BLaER1 (cell line): ENCODE data around the gene SHROOM3.

Source experiments
- H3K27ac ChIP-seq: shearing (Covaris generic); formaldehyde crosslinking; 2 replicates; pipeline ENCODE4 v1.8.1; 2022
- H3K27me3 ChIP-seq: shearing (Covaris generic); formaldehyde crosslinking; 2 replicates; pipeline ENCODE4 v1.8.1; 2022
- H3K36me3 ChIP-seq: shearing (Covaris generic); formaldehyde crosslinking; 2 replicates; pipeline ENCODE4 v1.8.1; 2022
- H3K4me1 ChIP-seq: shearing (Covaris generic); formaldehyde crosslinking; 2 replicates; pipeline ENCODE4 v1.8.1; 2022
- H3K4me2 ChIP-seq: shearing (Covaris generic); formaldehyde crosslinking; 2 replicates; pipeline ENCODE4 v1.8.1; 2022
- H3K4me3 ChIP-seq: shearing (Covaris generic); formaldehyde crosslinking; 2 replicates; pipeline ENCODE4 v1.8.1; 2022
- H3K9ac ChIP-seq: shearing (Covaris generic); formaldehyde crosslinking; 2 replicates; pipeline ENCODE4 v1.8.1; 2022
- H3K9me3 ChIP-seq: shearing (Covaris generic); formaldehyde crosslinking; 2 replicates; pipeline ENCODE4 v1.8.1; 2022
- H4K20me1 ChIP-seq: shearing (Covaris generic); formaldehyde crosslinking; 2 replicates; pipeline ENCODE4 v1.8.1; 2022
- Cebpa-rat ChIP-seq: shearing (Covaris generic); IDR thresholded peaks from 2 replicates; pipeline ENCODE4 v1.8.1; 2022

SHROOM3 gene

GRCh38 chr4:76610751-76611547 is 175.9 kb downstream of the SHROOM3 start:
- TF ChIP-seq Cebpa-rat, result no peak
- no peak overlapping the region for H3K4me3 ChIP-seq
- peaks cover 9% of the 10 kb centered on the region; the same call in 1 of the 2 replicates for H3K9me3 ChIP-seq
- no peaks in the 10 kb centered on the region for H3K27me3 ChIP-seq
- H3K9ac ChIP-seq, result no peak overlapping the region
- H3K27ac ChIP-seq, result peak overlapping the region; percentile 97
- no peaks in the 10 kb centered on the region for H3K36me3 ChIP-seq
- peak overlapping the region; percentile 83 for H3K4me2 ChIP-seq
- peaks cover 69% of the 10 kb centered on the region for H3K4me1 ChIP-seq
- H4K20me1 ChIP-seq, result no peaks in the 10 kb centered on the region

- H3K9ac ChIP-seq, result no peak overlapping the region
- peaks cover 9% of the 10 kb centered on the region; the same call in 1 of the 2 replicates for H3K9me3 ChIP-seq
- TF ChIP-seq Cebpa-rat, result no peak
- H3K4me1 ChIP-seq, result peaks cover 61% of the 10 kb centered on the region
- H3K36me3 ChIP-seq, result no peaks in the 10 kb centered on the region
- H3K27ac ChIP-seq, result peak overlapping the region; percentile 4
- H3K4me2 ChIP-seq, result 0 out of 2 replicates have a peak overlapping the region, but pooled peaks have one; percentile 83
- H4K20me1 ChIP-seq, result no peaks in the 10 kb centered on the region
- H3K4me3 ChIP-seq, result no peak overlapping the region
- no peaks in the 10 kb centered on the region for H3K27me3 ChIP-seq
Measured at GRCh38 chr4:76611616-76612207, 176.7 kb downstream of the SHROOM3 start.

- no peak for TF ChIP-seq Cebpa-rat
- no peak overlapping the region for H3K27ac ChIP-seq
Measured at GRCh38 chr4:76614589-76614988, 179.6 kb downstream of the SHROOM3 start.

GRCh38 chr4:76615999-76616398 is 181.0 kb downstream of the SHROOM3 start:
- Histone ChIP-seq H3K9me3 (peaks cover 9% of the 10 kb centered on the region; the same call in 1 of the 2 replicates), H3K4me3 (no peak overlapping the region), H3K36me3 (no peaks in the 10 kb centered on the region), H3K9ac (no peak overlapping the region), H3K4me2 (no peak overlapping the region), H3K27ac (no peak overlapping the region), H3K27me3 (no peaks in the 10 kb centered on the region), H4K20me1 (no peaks in the 10 kb centered on the region), H3K4me1 (peaks cover 27% of the 10 kb centered on the region)
- no peak for TF ChIP-seq Cebpa-rat

More at GRCh38 chr4:76614589-76614988, 179.6 kb downstream of the SHROOM3 start:
- Histone ChIP-seq H3K36me3 (no peaks in the 10 kb centered on the region), H3K9ac (no peak overlapping the region), H4K20me1 (no peaks in the 10 kb centered on the region), H3K27me3 (no peaks in the 10 kb centered on the region), H3K4me3 (no peak overlapping the region), H3K4me2 (no peak overlapping the region), H3K4me1 (peaks cover 33% of the 10 kb centered on the region), H3K9me3 (peaks cover 9% of the 10 kb centered on the region; the same call in 1 of the 2 replicates)

- no peak overlapping the region for H3K4me3 ChIP-seq
- H3K9me3 ChIP-seq, result peaks cover 9% of the 10 kb centered on the region; the same call in 1 of the 2 replicates
- peaks cover 27% of the 10 kb centered on the region for H3K4me1 ChIP-seq
- no peaks in the 10 kb centered on the region for H4K20me1 ChIP-seq
- TF ChIP-seq Cebpa-rat, result no peak
- H3K4me2 ChIP-seq, result no peak overlapping the region
- H3K36me3 ChIP-seq, result no peaks in the 10 kb centered on the region
- no peaks in the 10 kb centered on the region for H3K27me3 ChIP-seq
- no peak overlapping the region for H3K9ac ChIP-seq
- H3K27ac ChIP-seq, result no peak overlapping the region
Measured at GRCh38 chr4:76616526-76616925, 181.5 kb downstream of the SHROOM3 start.

GRCh38 chr4:76620723-76621468 is 185.9 kb downstream of the SHROOM3 start:
- Histone ChIP-seq H3K4me2 (peak overlapping the region; percentile 51), H3K27ac (peak overlapping the region; percentile 23; the same call in 1 of the 2 replicates), H3K4me3 (no peak overlapping the region), H3K27me3 (no peaks in the 10 kb centered on the region), H3K9me3 (no peaks in the 10 kb centered on the region), H3K36me3 (no peaks in the 10 kb centered on the region), H3K9ac (no peak overlapping the region), H3K4me1 (peaks cover 21% of the 10 kb centered on the region), H4K20me1 (no peaks in the 10 kb centered on the region)
- no peak for TF ChIP-seq Cebpa-rat

GRCh38 chr4:76622126-76622525 is 187.1 kb downstream of the SHROOM3 start:
- Histone ChIP-seq H3K27ac (no peak overlapping the region), H4K20me1 (no peaks in the 10 kb centered on the region), H3K36me3 (no peaks in the 10 kb centered on the region), H3K4me1 (peaks cover 21% of the 10 kb centered on the region), H3K27me3 (no peaks in the 10 kb centered on the region), H3K4me2 (no peak overlapping the region), H3K4me3 (no peak overlapping the region), H3K9ac (no peak overlapping the region), H3K9me3 (no peaks in the 10 kb centered on the region)
- no peak for TF ChIP-seq Cebpa-rat

- Histone ChIP-seq H3K9me3 (no peaks in the 10 kb centered on the region), H3K9ac (no peak overlapping the region), H3K4me2 (no peak overlapping the region), H3K36me3 (no peaks in the 10 kb centered on the region), H3K27ac (no peak overlapping the region), H3K4me3 (no peak overlapping the region), H3K4me1 (peaks cover 21% of the 10 kb centered on the region), H4K20me1 (no peaks in the 10 kb centered on the region), H3K27me3 (no peaks in the 10 kb centered on the region)
- TF ChIP-seq Cebpa-rat, result no peak
Measured at GRCh38 chr4:76622717-76623116, 187.7 kb downstream of the SHROOM3 start.

- TF ChIP-seq Cebpa-rat, result no peak
- Histone ChIP-seq H3K9me3 (no peaks in the 10 kb centered on the region), H4K20me1 (no peaks in the 10 kb centered on the region), H3K4me1 (peaks cover 25% of the 10 kb centered on the region), H3K4me2 (no peak overlapping the region), H3K9ac (no peak overlapping the region), H3K36me3 (no peaks in the 10 kb centered on the region), H3K27me3 (no peaks in the 10 kb centered on the region), H3K4me3 (no peak overlapping the region), H3K27ac (no peak overlapping the region)
Measured at GRCh38 chr4:76623217-76624045, 188.4 kb downstream of the SHROOM3 start.
